Astrocyte (in vitro differentiated cells and primary cell): ENCODE results near the gene MTARC2. TPM values are rescaled to one million over a fixed set of nuclear protein-coding genes. Genes with fewer than 3 reads are reported as not detected.

Source experiments
- DNase-seq: peaks from one replicate; pipeline ENCODE4 v3.0.0-alpha.2; 2010; ENCODE audit warnings: low read depth
- FAIRE-seq: peaks from 2 replicates; lab custom pipeline; 2011; peaks lifted over from hg19 to GRCh38; lab: Jason Lieb, UNC
- H2AFZ ChIP-seq: 2 replicates; pipeline ENCODE4 v1.6.0; 2012; ENCODE audit warnings: low read depth, low read length, inconsistent platforms
- H3K27ac ChIP-seq: 2 replicates; pipeline ENCODE4 v1.5.1; 2011; ENCODE audit warnings: low read depth, low read length, inconsistent platforms
- H3K27me3 ChIP-seq: 2 replicates; pipeline ENCODE4 v1.6.0; 2011; ENCODE audit warnings: low read length, inconsistent platforms; ENCODE audit not compliant: insufficient read depth
- H3K36me3 ChIP-seq: 2 replicates; pipeline ENCODE4 v1.5.1; 2011; ENCODE audit warnings: low read length, inconsistent platforms; ENCODE audit not compliant: insufficient read depth
- H3K4me1 ChIP-seq: 2 replicates; pipeline ENCODE4 v1.5.1; 2011; ENCODE audit warnings: low read length, inconsistent platforms; ENCODE audit not compliant: insufficient read depth
- H3K4me2 ChIP-seq: 2 replicates; pipeline ENCODE4 v1.6.0; 2012; ENCODE audit warnings: low read length, inconsistent platforms
- H3K4me3 ChIP-seq: 2 replicates; pipeline ENCODE4 v1.5.1; 2011; ENCODE audit warnings: low read depth, mild to moderate bottlenecking, low read length, inconsistent platforms; ENCODE audit not compliant: insufficient read depth
- H3K79me2 ChIP-seq: 2 replicates; pipeline ENCODE4 v1.6.0; 2012; ENCODE audit warnings: mild to moderate bottlenecking, low read length, inconsistent platforms; ENCODE audit not compliant: insufficient read depth
- H3K9ac ChIP-seq: 2 replicates; pipeline ENCODE4 v1.6.0; 2012; ENCODE audit warnings: mild to moderate bottlenecking, low read length, inconsistent platforms
- H3K9me3 ChIP-seq: 2 replicates; pipeline ENCODE4 v1.5.1; 2012; ENCODE audit warnings: low read depth, mild to moderate bottlenecking, low read length, inconsistent platforms; ENCODE audit not compliant: insufficient read depth
- H4K20me1 ChIP-seq: 2 replicates; pipeline ENCODE4 v1.6.0; 2012; ENCODE audit warnings: low read length, inconsistent platforms; ENCODE audit not compliant: insufficient read depth
- H3K27ac Mint-ChIP-seq: one replicate; pipeline ENCODE4 v1.8.0; 2021; ENCODE audit warnings: mild to moderate bottlenecking, mixed read lengths; ENCODE audit not compliant: unreplicated experiment
- H3K27me3 Mint-ChIP-seq: one replicate; pipeline ENCODE4 v1.8.0; 2021; ENCODE audit warnings: low read depth, mixed read lengths; ENCODE audit not compliant: unreplicated experiment
- H3K36me3 Mint-ChIP-seq: one replicate; pipeline ENCODE4 v1.8.0; 2021; ENCODE audit warnings: low read depth, mixed read lengths; ENCODE audit not compliant: unreplicated experiment
- H3K4me1 Mint-ChIP-seq: one replicate; pipeline ENCODE4 v1.8.0; 2021; ENCODE audit warnings: low read depth, mixed read lengths; ENCODE audit not compliant: unreplicated experiment
- H3K4me3 Mint-ChIP-seq: one replicate; pipeline ENCODE4 v1.8.0; 2021; ENCODE audit warnings: mild to moderate bottlenecking, moderate library complexity, mixed read lengths; ENCODE audit not compliant: unreplicated experiment
- H3K9me3 Mint-ChIP-seq: one replicate; pipeline ENCODE4 v1.8.0; 2021; ENCODE audit warnings: mild to moderate bottlenecking, mixed read lengths; ENCODE audit not compliant: unreplicated experiment
- CTCF ChIP-seq: IDR thresholded peaks from 2 replicates; pipeline ENCODE4 v1.5.1; 2011; ENCODE audit warnings: low read depth, mild to moderate bottlenecking, inconsistent platforms, low read length, moderate library complexity; ENCODE audit not compliant: insufficient read depth
- EZH2 ChIP-seq: IDR thresholded peaks from 2 replicates; pipeline ENCODE4 v1.6.1; 2012; ENCODE audit warnings: mild to moderate bottlenecking, low read length, inconsistent platforms; ENCODE audit not compliant: insufficient read depth
- total RNA-seq: library from RNA; stranded (reverse); gene quantifications from 2 replicates; pipeline ENCODE4 v1.2.1, GENCODE V29; 2021

MTARC2 gene
- total RNA-seq, 1 donor from 2014 or later = 3.1 TPM

- Mint-ChIP-seq H3K4me3 (no peak overlapping the region), H3K27me3 (peaks cover 27% of the 10 kb centered on the region), H3K9me3 (peaks cover 4% of the 10 kb centered on the region), H3K4me1 (peaks cover 2% of the 10 kb centered on the region), H3K36me3 (no peaks in the 10 kb centered on the region), H3K27ac (no peak overlapping the region)
- DNase-seq (no peak), FAIRE-seq (no peak)
- Histone ChIP-seq H3K4me2 (no peak overlapping the region), H3K79me2 (no peaks in the 10 kb centered on the region), H3K4me3 (no peak overlapping the region), H3K27ac (no peak overlapping the region), H3K27me3 (no peaks in the 10 kb centered on the region), H3K9me3 (no peaks in the 10 kb centered on the region), H3K4me1 (no peaks in the 10 kb centered on the region), H3K9ac (no peak overlapping the region), H3K36me3 (no peaks in the 10 kb centered on the region), H4K20me1 (no peaks in the 10 kb centered on the region), H2AFZ (no peak overlapping the region)
- TF ChIP-seq CTCF (no peak), EZH2 (no peak)
These were observed 44.8 kb upstream of the MTARC2 start for GRCh38 chr1:220703305-220703704.

DNA sequence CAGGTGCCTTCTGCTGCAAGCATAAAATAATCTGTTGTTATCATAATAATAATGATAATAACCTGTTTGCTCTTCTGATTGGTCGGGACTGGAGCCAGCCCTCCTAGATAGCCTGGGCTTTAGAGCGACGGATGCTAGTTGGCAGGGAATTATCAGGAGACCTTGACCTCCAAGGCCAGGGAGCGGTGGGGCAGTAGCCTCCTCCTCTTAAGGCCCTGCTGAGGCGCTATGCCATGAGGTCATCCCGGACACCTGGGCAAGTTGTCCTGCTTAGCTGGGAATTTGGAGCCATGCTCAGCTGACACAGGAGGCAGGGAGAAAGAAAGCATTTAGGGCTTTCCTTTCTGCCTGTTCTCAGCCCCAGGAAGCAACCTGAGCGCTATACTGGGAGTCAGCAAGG lies 42.3 kb upstream of the MTARC2 start:
- Histone ChIP-seq H3K4me2 (no peak overlapping the region), H3K79me2 (no peaks in the 10 kb centered on the region), H3K4me1 (no peaks in the 10 kb centered on the region), H3K9me3 (no peaks in the 10 kb centered on the region), H3K4me3 (no peak overlapping the region), H4K20me1 (no peaks in the 10 kb centered on the region), H2AFZ (no peak overlapping the region), H3K27ac (no peak overlapping the region), H3K27me3 (no peaks in the 10 kb centered on the region), H3K36me3 (no peaks in the 10 kb centered on the region), H3K9ac (no peak overlapping the region)
- peaks cover 2% of the 10 kb centered on the region for H3K4me1 Mint-ChIP-seq
- no peak overlapping the region for H3K4me3 Mint-ChIP-seq
- H3K9me3 Mint-ChIP-seq = peaks cover 4% of the 10 kb centered on the region
- no peak for FAIRE-seq
- H3K36me3 Mint-ChIP-seq = no peaks in the 10 kb centered on the region
- no peak for DNase-seq
- TF ChIP-seq EZH2 (no peak), CTCF (no peak)
- no peak overlapping the region for H3K27ac Mint-ChIP-seq
- peaks cover 23% of the 10 kb centered on the region for H3K27me3 Mint-ChIP-seq

DNA sequence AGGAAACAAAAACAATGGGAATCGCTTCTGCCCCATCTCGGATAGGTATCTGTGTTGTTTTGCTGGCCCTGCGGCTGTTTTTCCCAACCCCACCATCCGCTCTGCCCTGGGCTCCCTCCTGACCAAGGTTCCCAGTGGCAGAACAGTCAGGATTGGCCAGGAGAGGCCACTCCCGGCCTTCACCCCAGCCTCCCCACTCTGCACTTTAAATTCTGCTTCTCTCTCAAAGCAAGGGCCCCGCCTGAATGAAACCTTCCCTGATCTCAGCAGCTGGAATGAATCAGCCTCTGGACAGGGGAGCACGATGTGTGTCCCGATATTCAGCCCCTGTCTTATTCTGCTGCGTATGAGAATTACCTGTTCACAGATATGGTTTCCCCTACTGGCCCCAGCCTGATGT lies 41.6 kb upstream of the MTARC2 start:
- no peak overlapping the region for H3K4me3 Mint-ChIP-seq
- Histone ChIP-seq H3K4me3 (no peak overlapping the region), H3K27ac (no peak overlapping the region), H3K36me3 (no peaks in the 10 kb centered on the region), H3K4me1 (no peaks in the 10 kb centered on the region), H3K79me2 (no peaks in the 10 kb centered on the region), H3K4me2 (no peak overlapping the region), H2AFZ (no peak overlapping the region), H3K27me3 (no peaks in the 10 kb centered on the region), H4K20me1 (no peaks in the 10 kb centered on the region), H3K9ac (no peak overlapping the region), H3K9me3 (no peaks in the 10 kb centered on the region)
- no peak for FAIRE-seq
- no peak for TF ChIP-seq EZH2
- TF ChIP-seq CTCF = no peak
- H3K27me3 Mint-ChIP-seq = peaks cover 23% of the 10 kb centered on the region
- no peak overlapping the region for H3K27ac Mint-ChIP-seq
- peaks cover 4% of the 10 kb centered on the region for H3K9me3 Mint-ChIP-seq
- no peaks in the 10 kb centered on the region for H3K36me3 Mint-ChIP-seq
- no peak for DNase-seq
- H3K4me1 Mint-ChIP-seq = peaks cover 2% of the 10 kb centered on the region
